SK-N-SH (cell line): Measurements from ENCODE around the gene SLAMF8.

Source experiments
- ELF1 ChIP-seq: IDR thresholded peaks from 2 replicates; pipeline ENCODE4 v1.4.0; 2012
- MXI1 ChIP-seq: IDR thresholded peaks from 2 replicates; pipeline ENCODE4 v1.6.1; 2012; ENCODE audit warnings: mild to moderate bottlenecking, low read depth, low read length, improper control_type of control experiment
- YY1 ChIP-seq: IDR thresholded peaks from 2 replicates; pipeline ENCODE4 v1.4.0; 2012; ENCODE audit warnings: low read depth, mild to moderate bottlenecking
- ZBTB33 ChIP-seq: IDR thresholded peaks from 2 replicates; pipeline ENCODE4 v1.4.0; 2012; ENCODE audit warnings: low read depth, borderline replicate concordance

- TF ChIP-seq YY1 (no peak), ZBTB33 (no peak), ELF1 (no peak), MXI1 (no peak)
These were observed 57.6 kb downstream of the SLAMF8 start for GRCh38 chr1:159884296-159884695.
